ENCODE results near the gene TWF2. TPM values are rescaled to one million over a fixed set of nuclear protein-coding genes. Genes with fewer than 3 reads are reported as not detected.

Gene TWF2
- total and polyA plus RNA-seq, 9 of the 15 experiments (the other 6 are each of a cell fraction or from before 2014, with no cell fraction given) = 0.11 to 61.9 (median 29.7) TPM

DNA sequence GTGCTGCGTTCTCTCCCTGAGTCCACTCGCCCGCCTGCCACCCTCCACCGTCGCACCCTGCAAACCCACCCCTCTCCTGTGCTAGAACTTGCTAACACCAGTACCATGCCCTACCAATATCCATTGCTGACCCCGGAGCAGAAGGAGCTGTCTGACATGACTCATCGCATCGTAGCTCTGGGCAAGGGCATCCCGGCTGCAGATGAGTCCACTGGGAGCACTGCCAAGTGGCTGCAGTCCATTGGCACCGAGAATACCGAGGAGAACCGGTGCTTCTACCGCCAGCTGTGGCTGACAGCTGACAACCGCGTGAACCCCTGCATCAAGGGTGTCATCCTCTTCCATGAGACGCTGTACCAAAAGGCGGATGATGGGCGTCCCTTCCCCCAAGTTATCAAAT is 45.9 kb downstream of the TWF2 start:
- Histone ChIP-seq H3K9ac (ENCODE audit: insufficient read depth in 1 of 2, low read depth in 2 of 2, low read length in 2 of 2) (peak overlapping the region in 1 of 2 experiments; percentile 7; a peak in 1 of 4 replicates), H3K27ac (ENCODE audit: extremely low read depth, low read depth, low read length) (no peak overlapping the region), H3K4me2 (ENCODE audit: insufficient read depth, low read length) (no peak overlapping the region), H4K20me1 (replicated peaks; ENCODE audit: control insufficient read depth, insufficient read depth, low read length) (0 out of 2 replicates have a peak, but pooled peaks cover 6% of the 10 kb centered on the region), H3K36me3 (ENCODE audit: control insufficient read depth, insufficient read depth, low read length) (no peaks in the 10 kb centered on the region), H3K9me1 (ENCODE audit: control insufficient read depth, insufficient read depth, low read length) (peaks cover 7% of the 10 kb centered on the region), H3K9me3 (replicated peaks; ENCODE audit: control insufficient read depth, insufficient read depth, low read depth, low read length) (no peaks in the 10 kb centered on the region), H3K4me3 (no peak overlapping the region), H3K27me3 (ENCODE audit: control insufficient read depth in 2 of 2, insufficient read depth in 2 of 2, low read length in 2 of 2) (no peaks in the 10 kb centered on the region), H3K4me1 (replicated peaks in 1 of 2; ENCODE audit: control insufficient read depth in 2 of 2, insufficient read depth in 2 of 2, low read length in 2 of 2) (peaks cover 46 to 55% of the 10 kb centered on the region in 2 experiments), H2AFZ (ENCODE audit: low read depth, low read length) (no peak overlapping the region), H3K79me2 (ENCODE audit: control insufficient read depth, insufficient read depth, low read length) (peaks cover 2% of the 10 kb centered on the region)
- POLR2A ChIA-PET = interaction anchor here (0.5 to 0.6 kb wide), 2 partner anchors 9 to 36 kb away, joined by 3 read pairs; no protein-coding TSS in a partner anchor
- in situ Hi-C loops (cut with MboI) = no loop called here
- 56% methylated on average over 12 of the region's 18 CpGs for WGBS (ENCODE audit: insufficient coverage, low coverage, missing lambda C conversion rate)
- DNase-seq (ENCODE audit: extremely low read depth in 1 of 4, low spot score in 3 of 4) (no peak), FAIRE-seq (no peak), ATAC-seq (no peak)
- BruUV-seq (replicated peaks) = no TSS peak
- CTCF ChIA-PET (ENCODE audit: low intra/inter-chr PET ratio) = no interaction called here
- intact Hi-C loops (cut with micrococcal nuclease) = no loop called here
- no peak for TF ChIP-seq TEAD2 (tag; IDR thresholded peaks at IDR 0.05)
- no peak for TF ChIP-seq DACH1 (IDR thresholded peaks at IDR 0.05; ENCODE audit: partially characterized antibody)
- no peak for TF ChIP-seq PCBP1 (IDR thresholded peaks at IDR 0.05; ENCODE audit: low read depth, low read length, poor library complexity, severe bottlenecking)
- TF ChIP-seq, protein P1, sequence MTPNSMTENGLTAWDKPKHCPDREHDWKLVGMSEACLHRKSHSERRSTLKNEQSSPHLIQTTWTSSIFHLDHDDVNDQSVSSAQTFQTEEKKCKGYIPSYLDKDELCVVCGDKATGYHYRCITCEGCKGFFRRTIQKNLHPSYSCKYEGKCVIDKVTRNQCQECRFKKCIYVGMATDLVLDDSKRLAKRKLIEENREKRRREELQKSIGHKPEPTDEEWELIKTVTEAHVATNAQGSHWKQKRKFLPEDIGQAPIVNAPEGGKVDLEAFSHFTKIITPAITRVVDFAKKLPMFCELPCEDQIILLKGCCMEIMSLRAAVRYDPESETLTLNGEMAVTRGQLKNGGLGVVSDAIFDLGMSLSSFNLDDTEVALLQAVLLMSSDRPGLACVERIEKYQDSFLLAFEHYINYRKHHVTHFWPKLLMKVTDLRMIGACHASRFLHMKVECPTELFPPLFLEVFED (CRISPR knock-in tag; conservative IDR thresholded peaks at IDR 0.05) = no peak
- TF ChIP-seq ASH1L (IDR thresholded peaks at IDR 0.05; ENCODE audit: borderline replicate concordance, low read depth, partially characterized antibody) = no peak
- TF ChIP-seq KLF10 (CRISPR knock-in tag; IDR thresholded peaks at IDR 0.05) = no peak
- TF ChIP-seq RHOXF2B (CRISPR knock-in tag; conservative IDR thresholded peaks at IDR 0.05) = no peak
- TF ChIP-seq FOXA1 (IDR thresholded peaks at IDR 0.05; ENCODE audit: borderline replicate concordance) = no peak
- TF ChIP-seq RBM14 (IDR thresholded peaks at IDR 0.05; ENCODE audit: borderline replicate concordance, insufficient read depth, low read depth, low read length) = no peak
- TF ChIP-seq CC2D1A (IDR thresholded peaks at IDR 0.05) = no peak
- no peak for TF ChIP-seq RFX7 (CRISPR knock-in tag; IDR thresholded peaks at IDR 0.05)
- TF ChIP-seq, protein P2, sequence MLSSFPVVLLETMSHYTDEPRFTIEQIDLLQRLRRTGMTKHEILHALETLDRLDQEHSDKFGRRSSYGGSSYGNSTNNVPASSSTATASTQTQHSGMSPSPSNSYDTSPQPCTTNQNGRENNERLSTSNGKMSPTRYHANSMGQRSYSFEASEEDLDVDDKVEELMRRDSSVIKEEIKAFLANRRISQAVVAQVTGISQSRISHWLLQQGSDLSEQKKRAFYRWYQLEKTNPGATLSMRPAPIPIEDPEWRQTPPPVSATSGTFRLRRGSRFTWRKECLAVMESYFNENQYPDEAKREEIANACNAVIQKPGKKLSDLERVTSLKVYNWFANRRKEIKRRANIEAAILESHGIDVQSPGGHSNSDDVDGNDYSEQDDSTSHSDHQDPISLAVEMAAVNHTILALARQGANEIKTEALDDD (IDR thresholded peaks at IDR 0.05) = no peak
- TF ChIP-seq ZNF707 (CRISPR knock-in tag; conservative IDR thresholded peaks at IDR 0.05) = no peak
- TF ChIP-seq, protein P3, sequence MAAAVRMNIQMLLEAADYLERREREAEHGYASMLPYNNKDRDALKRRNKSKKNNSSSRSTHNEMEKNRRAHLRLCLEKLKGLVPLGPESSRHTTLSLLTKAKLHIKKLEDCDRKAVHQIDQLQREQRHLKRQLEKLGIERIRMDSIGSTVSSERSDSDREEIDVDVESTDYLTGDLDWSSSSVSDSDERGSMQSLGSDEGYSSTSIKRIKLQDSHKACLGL (CRISPR knock-in tag; IDR thresholded peaks at IDR 0.05; ENCODE audit: borderline replicate concordance, poor library complexity, severe bottlenecking) = no peak
- no peak for TF ChIP-seq ERF (CRISPR knock-in tag; IDR thresholded peaks at IDR 0.05)
- TF ChIP-seq, protein P4, sequence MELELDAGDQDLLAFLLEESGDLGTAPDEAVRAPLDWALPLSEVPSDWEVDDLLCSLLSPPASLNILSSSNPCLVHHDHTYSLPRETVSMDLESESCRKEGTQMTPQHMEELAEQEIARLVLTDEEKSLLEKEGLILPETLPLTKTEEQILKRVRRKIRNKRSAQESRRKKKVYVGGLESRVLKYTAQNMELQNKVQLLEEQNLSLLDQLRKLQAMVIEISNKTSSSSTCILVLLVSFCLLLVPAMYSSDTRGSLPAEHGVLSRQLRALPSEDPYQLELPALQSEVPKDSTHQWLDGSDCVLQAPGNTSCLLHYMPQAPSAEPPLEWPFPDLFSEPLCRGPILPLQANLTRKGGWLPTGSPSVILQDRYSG (tag; conservative IDR thresholded peaks at IDR 0.05; ENCODE audit: low read depth) = no peak

Measured in K562 (cell line).